Sigmoid colon (tissue), 7 donors: ENCODE results near the gene ABLIM3. TPM values are rescaled to one million over a fixed set of nuclear protein-coding genes. Genes with fewer than 3 reads are reported as not detected.

Experiments
- DNase-seq: peaks from one replicate; pipeline ENCODE4 v3.0.0-alpha.2; 2019
- H3K27ac ChIP-seq, 4 donors: fragments of 200-600 bp; sonication (generic); one replicate each; pipeline ENCODE4 v1.5.1; 2016 to 2019; ENCODE audit warnings: mild to moderate bottlenecking in 1 of 4
- H3K27me3 ChIP-seq, 3 donors: fragments of 200-600 bp; sonication (generic); one replicate each; pipeline ENCODE4 v1.5.1; 2019; ENCODE audit warnings: mild to moderate bottlenecking in 1 of 3
- H3K36me3 ChIP-seq, 4 donors: fragments of 200-600 bp; sonication (generic); one replicate each; pipeline ENCODE4 v1.5.1; 2016 to 2019
- H3K4me1 ChIP-seq, 4 donors: fragments of 200-600 bp; sonication (generic); one replicate each; pipeline ENCODE4 v1.5.1; 2017 to 2019
- H3K4me3 ChIP-seq, 4 donors: fragments of 200-600 bp; sonication (generic); one replicate each; pipeline ENCODE4 v1.5.1; 2017 to 2019; ENCODE audit warnings: mild to moderate bottlenecking in 2 of 4, moderate library complexity in 1 of 4
- H3K9me3 ChIP-seq, 4 donors: fragments of 200-600 bp in 3 of 4; sonication (generic) in 3 of 4; one replicate each; pipeline versions ENCODE4 v1.5.1 to v1.6.1; 2013 to 2019
- CTCF ChIP-seq, 4 experiments: fragments of 450-650 bp in 3 of 4; fragments of 200-600 bp in 1 of 4; IDR thresholded peaks; one replicate each; pipeline ENCODE4 v1.5.1; 2016 to 2019; ENCODE audit warnings: antibody characterized with exemption in 4 of 4, mild to moderate bottlenecking in 3 of 4, moderate library complexity in 2 of 4
- EP300 ChIP-seq, 4 donors: sonication (generic); formaldehyde crosslinking; IDR thresholded peaks; one replicate each; pipeline ENCODE4 v1.6.1; 2017; ENCODE audit warnings: antibody characterized with exemption in 4 of 4
- POLR2A ChIP-seq, 2 donors: fragments of 450-650 bp; IDR thresholded peaks; one replicate each; pipeline ENCODE4 v1.6.1; 2016; ENCODE audit warnings: antibody characterized with exemption in 2 of 2, mild to moderate bottlenecking in 2 of 2, moderate library complexity in 2 of 2
- POLR2AphosphoS5 ChIP-seq, 4 donors: sonication (generic); formaldehyde crosslinking; IDR thresholded peaks; one replicate each; pipeline ENCODE4 v1.6.1; 2017; ENCODE audit warnings: antibody characterized with exemption in 4 of 4
- WGBS, 2 donors: extraction: QIAGEN DNeasy Blood & Tissue Kit; methylation state at CpG; one replicate each; pipeline ENCODE4 v1.1.7; 2013; 5-methylcytosine and 5-hydroxymethylcytosine counted together
- intact Hi-C: fragments of 100-400 bp; cut with DNase I; formaldehyde crosslinking; loops from one replicate; pipeline ENCODE4 v1.15.1; 2023
- polyA plus RNA-seq, 3 donors: library from polyadenylated mRNA; stranded (reverse); fragments of 200-250 nt; gene quantifications; one replicate each; pipeline ENCODE4 v1.2.3, GENCODE V29; 2013
- total RNA-seq, 4 donors: library from RNA; depleted of rRNA; stranded (reverse); fragments of >200 nt; gene quantifications; one replicate each; pipeline ENCODE4 v1.1.0, GENCODE V29; 2016
- donor health status: healthy with polysubstance abuse.
- donor health status: Bipolar disorder and iron deficiency.
- donor health status: healthy.

ABLIM3 gene
- total and polyA plus RNA-seq, 7 donors: 5.8 to 19.9 (median 11.4) TPM

GRCh38 chr5:149151717-149152116 lies 10.4 kb downstream of the ABLIM3 start:
- H3K4me1 ChIP-seq: no peaks in the 10 kb centered on the region
- H3K36me3 ChIP-seq: no peaks in the 10 kb centered on the region
- H3K27me3 ChIP-seq: no peaks in the 10 kb centered on the region
- 77 to 80% methylated on average over 3 of the region's 3 CpGs for WGBS, 2 donors
- H3K4me3 ChIP-seq: no peak overlapping the region
- H3K27ac ChIP-seq: peak overlapping the region in 2 of 4 donors; percentile 5 to 53
- TF ChIP-seq POLR2AphosphoS5 (IDR thresholded peaks at IDR 0.05) (no peak), CTCF (IDR thresholded peaks at IDR 0.05) (no peak)
- no peak for DNase-seq
- H3K9me3 ChIP-seq: no peaks in the 10 kb centered on the region
- intact Hi-C loops: no loop called here

GRCh38 chr5:149152317-149152746 lies 11.0 kb downstream of the ABLIM3 start:
- intact Hi-C loops: no loop called here
- TF ChIP-seq EP300 (IDR thresholded peaks at IDR 0.05) (no peak), POLR2AphosphoS5 (IDR thresholded peaks at IDR 0.05) (no peak), POLR2A (IDR thresholded peaks at IDR 0.05) (no peak), CTCF (IDR thresholded peaks at IDR 0.05) (no peak)
- 79 to 84% methylated on average over 2 of the region's 2 CpGs for WGBS, 2 donors
- Histone ChIP-seq H3K4me1 (no peaks in the 10 kb centered on the region), H3K27ac (peak overlapping the region in 1 of 4 donors; percentile 53), H3K4me3 (no peak overlapping the region), H3K36me3 (no peaks in the 10 kb centered on the region), H3K27me3 (no peaks in the 10 kb centered on the region), H3K9me3 (no peaks in the 10 kb centered on the region)
- DNase-seq: no peak

GRCh38 chr5:149153193-149153750 lies 12.0 kb downstream of the ABLIM3 start:
- intact Hi-C loops: no loop called here
- WGBS, 2 donors: 91 to 97% methylated on average over 4 of the region's 4 CpGs
- Histone ChIP-seq H3K9me3 (no peaks in the 10 kb centered on the region), H3K36me3 (no peaks in the 10 kb centered on the region), H3K4me3 (no peak overlapping the region), H3K27ac (peak overlapping the region in 1 of 4 donors; percentile 53), H3K27me3 (no peaks in the 10 kb centered on the region), H3K4me1 (no peaks in the 10 kb centered on the region)
- no peak for DNase-seq
- TF ChIP-seq POLR2A (IDR thresholded peaks at IDR 0.05) (no peak), CTCF (IDR thresholded peaks at IDR 0.05) (no peak), EP300 (IDR thresholded peaks at IDR 0.05) (no peak), POLR2AphosphoS5 (IDR thresholded peaks at IDR 0.05) (no peak)

GRCh38 chr5:149153751-149154610 lies 12.7 kb downstream of the ABLIM3 start:
- H3K27me3 ChIP-seq: no peaks in the 10 kb centered on the region
- TF ChIP-seq POLR2A (IDR thresholded peaks at IDR 0.05): no peak
- no peak for TF ChIP-seq CTCF (IDR thresholded peaks at IDR 0.05)
- no peak for TF ChIP-seq POLR2AphosphoS5 (IDR thresholded peaks at IDR 0.05)
- no peak for TF ChIP-seq EP300 (IDR thresholded peaks at IDR 0.05)
- peak overlapping the region in 1 of 4 donors; percentile 25 for H3K27ac ChIP-seq
- no peak for DNase-seq
- H3K9me3 ChIP-seq: no peaks in the 10 kb centered on the region
- 78 to 79% methylated on average over 8 of the region's 8 CpGs for WGBS, 2 donors
- intact Hi-C loops: no loop called here
- no peaks in the 10 kb centered on the region for H3K4me1 ChIP-seq
- H3K36me3 ChIP-seq: no peaks in the 10 kb centered on the region
- no peak overlapping the region for H3K4me3 ChIP-seq
